WERI-Rb-1 (cell line): ENCODE data around the gene GPER1.
"Not testable (repeated sequence)": the region's sequence is repeated elsewhere in the genome, so short reads cannot be mapped to it uniquely, and the experiment has no call there.

ENCODE experiments used
- DNase-seq: peaks from one replicate; pipeline ENCODE4 v3.0.0-alpha.2; 2020
- H3K27ac ChIP-seq: fragments of 250-450 bp; sonication (Bioruptor Pico); 2 replicates; pipeline ENCODE4 v1.5.1; 2020; ENCODE audit warnings: mild to moderate bottlenecking, moderate library complexity
- H3K27me3 ChIP-seq: fragments of 250-450 bp; sonication (Bioruptor Pico); 2 replicates; pipeline ENCODE4 v1.5.1; 2021; ENCODE audit warnings: mild to moderate bottlenecking, low read depth, moderate library complexity; ENCODE audit not compliant: insufficient read depth, severe bottlenecking
- H3K36me3 ChIP-seq: fragments of 250-450 bp; sonication (Bioruptor Pico); 2 replicates; pipeline ENCODE4 v1.5.1; 2020; ENCODE audit warnings: mild to moderate bottlenecking, moderate library complexity
- H3K4me3 ChIP-seq: 2 replicates; pipeline ENCODE4 v1.5.1; 2011; ENCODE audit warnings: low read depth, mild to moderate bottlenecking, control low read depth, low read length
- H3K9me3 ChIP-seq: fragments of 250-450 bp; sonication (Bioruptor Pico); 2 replicates; pipeline ENCODE4 v1.5.1; 2021; ENCODE audit warnings: mild to moderate bottlenecking, moderate library complexity; ENCODE audit not compliant: severe bottlenecking
- CTCF ChIP-seq: IDR thresholded peaks from 2 replicates; pipeline ENCODE4 v1.5.1; 2011; ENCODE audit warnings: low read depth, mild to moderate bottlenecking, control low read depth, inconsistent platforms, low read length

GPER1 gene

GRCh38 chr7:1070544-1071011 lies 17.3 kb upstream of the GPER1 start:
- Histone ChIP-seq H3K27me3 (no peaks in the 10 kb centered on the region), H3K27ac (no peak overlapping the region), H3K4me3 (no peak overlapping the region), H3K36me3 (no peaks in the 10 kb centered on the region), H3K9me3 (no peaks in the 10 kb centered on the region)
- no peak for TF ChIP-seq CTCF
- DNase-seq: no peak

DNA sequence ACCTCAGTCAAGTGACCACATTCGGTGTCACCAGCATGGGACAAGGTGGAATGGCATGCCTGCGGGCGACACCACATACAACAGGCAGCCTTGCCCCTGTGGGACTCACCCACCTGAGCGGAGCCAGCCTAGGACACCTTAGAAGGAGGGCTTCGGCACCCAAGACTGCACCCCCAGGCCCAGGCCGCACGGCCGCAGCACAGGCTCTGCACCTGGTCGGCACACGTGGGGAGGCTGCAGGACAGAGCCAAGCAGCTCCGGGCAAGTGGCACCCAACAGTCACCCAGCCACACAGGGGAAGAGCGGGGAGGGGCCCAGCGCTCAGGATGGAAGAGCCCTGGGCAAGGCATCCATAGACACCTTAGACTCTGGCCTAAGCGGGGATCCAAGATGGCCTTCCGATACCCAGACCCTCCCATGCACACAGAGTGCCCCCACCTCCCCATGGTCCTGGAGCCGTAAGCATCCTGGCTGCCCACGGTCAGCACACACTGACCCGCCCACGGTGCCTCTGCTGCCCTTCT lies 16.1 kb upstream of the GPER1 start:
- no peak overlapping the region for H3K27ac ChIP-seq
- no peak for TF ChIP-seq CTCF

DNA sequence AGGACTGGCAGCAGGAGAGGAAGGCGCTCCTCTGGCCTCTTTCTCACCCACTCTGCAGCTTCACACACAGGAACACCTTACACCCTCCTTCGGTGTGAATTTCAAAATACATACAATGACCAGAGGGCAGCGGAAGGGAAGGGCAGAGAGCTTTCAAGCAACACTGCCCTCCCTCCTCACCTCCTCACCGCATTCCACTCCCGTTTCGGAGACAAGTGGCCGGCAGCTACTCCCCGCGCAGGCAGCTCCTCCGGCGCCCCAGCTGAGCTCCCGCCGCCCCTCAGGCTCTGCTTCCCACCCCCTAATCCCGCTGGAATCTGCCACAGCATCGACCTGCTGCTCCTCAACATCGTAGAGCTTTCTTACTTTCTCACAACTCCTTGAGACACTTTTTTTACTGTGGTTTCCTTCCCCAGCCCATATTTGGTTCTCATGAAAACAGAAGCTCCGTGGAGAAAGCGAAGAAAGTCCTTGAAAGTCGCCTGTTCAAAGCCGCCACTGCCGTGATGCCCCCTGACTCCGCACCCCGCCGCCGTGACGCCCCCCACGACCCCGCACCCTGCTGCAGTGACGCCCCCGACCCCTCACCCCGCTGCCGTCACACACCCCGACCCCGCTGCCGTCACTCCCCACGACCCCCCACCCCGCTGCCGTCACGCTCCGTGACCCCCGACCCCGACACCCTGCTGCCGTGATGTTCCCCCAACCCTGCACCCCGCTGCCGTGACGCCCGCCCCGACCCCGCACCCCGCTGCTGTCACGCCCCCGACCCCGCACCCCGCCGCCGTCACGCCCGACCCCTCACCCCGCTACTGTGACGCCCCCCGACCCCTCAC lies 14.6 kb upstream of the GPER1 start:
- TF ChIP-seq CTCF: no peak
- Histone ChIP-seq H3K27ac (no peak overlapping the region), H3K36me3 (no peaks in the 10 kb centered on the region)

More for the DNA sequence above, 16.1 kb upstream of the GPER1 start:
- Histone ChIP-seq H3K4me3 (no peak overlapping the region), H3K9me3 (no peaks in the 10 kb centered on the region), H3K27me3 (no peaks in the 10 kb centered on the region), H3K36me3 (no peaks in the 10 kb centered on the region)
- DNase-seq: no peak

GRCh38 chr7:1074018-1074417 lies 13.9 kb upstream of the GPER1 start:
- not testable (repeated sequence) for H3K36me3 ChIP-seq, H3K27me3 ChIP-seq, DNase-seq, H3K9me3 ChIP-seq, H3K4me3 ChIP-seq, H3K27ac ChIP-seq

More for the DNA sequence above, 14.6 kb upstream of the GPER1 start:
- no peaks in the 10 kb centered on the region for H3K9me3 ChIP-seq
- DNase-seq: no peak
- no peaks in the 10 kb centered on the region for H3K27me3 ChIP-seq
- H3K4me3 ChIP-seq: no peak overlapping the region

- Histone ChIP-seq H3K27me3 (no peaks in the 10 kb centered on the region), H3K9me3 (no peaks in the 10 kb centered on the region), H3K4me3 (no peak overlapping the region), H3K36me3 (no peaks in the 10 kb centered on the region), H3K27ac (no peak overlapping the region)
- DNase-seq: no peak
- TF ChIP-seq CTCF: no peak
These were observed 13.1 kb upstream of the GPER1 start for GRCh38 chr7:1074593-1075431.
